Stimulated activated CD8-positive, alpha-beta memory T cell treated with anti-CD3 and anti-CD28 coated beads, Interleukin-4, amount 100 ng/mL, for 4 hours (primary cell): ENCODE results near the gene FAM184B.
"Not testable (repeated sequence)": the region's sequence is repeated elsewhere in the genome, so short reads cannot be mapped to it uniquely, and the experiment has no call there.

Experiments
- DNase-seq, 2 donors: peaks; one replicate each; pipeline ENCODE4 v3.0.0-alpha.2; 2020; ENCODE audit warnings: low read depth in 2 of 2, low spot score in 1 of 2

Gene FAM184B

DNA sequence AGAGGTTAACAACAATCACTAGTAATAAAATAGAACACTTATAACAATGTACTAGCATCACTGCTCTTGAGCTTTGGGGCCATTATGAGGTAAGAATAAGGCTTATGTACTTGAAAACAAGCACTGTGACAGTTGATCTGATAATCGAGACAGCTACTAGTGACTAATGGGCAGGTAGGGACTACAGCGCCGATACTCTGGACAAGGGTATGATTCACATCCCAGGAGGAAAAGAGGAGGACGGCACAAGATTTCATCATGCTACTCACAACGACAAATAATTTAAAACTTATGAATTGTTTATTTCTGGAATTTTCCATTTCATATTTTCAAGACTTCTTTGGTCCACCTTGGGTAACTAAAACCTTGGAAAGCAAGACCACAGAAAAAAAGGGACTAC, 62.3 kb downstream of the FAM184B start:
- no peak for DNase-seq

DNA sequence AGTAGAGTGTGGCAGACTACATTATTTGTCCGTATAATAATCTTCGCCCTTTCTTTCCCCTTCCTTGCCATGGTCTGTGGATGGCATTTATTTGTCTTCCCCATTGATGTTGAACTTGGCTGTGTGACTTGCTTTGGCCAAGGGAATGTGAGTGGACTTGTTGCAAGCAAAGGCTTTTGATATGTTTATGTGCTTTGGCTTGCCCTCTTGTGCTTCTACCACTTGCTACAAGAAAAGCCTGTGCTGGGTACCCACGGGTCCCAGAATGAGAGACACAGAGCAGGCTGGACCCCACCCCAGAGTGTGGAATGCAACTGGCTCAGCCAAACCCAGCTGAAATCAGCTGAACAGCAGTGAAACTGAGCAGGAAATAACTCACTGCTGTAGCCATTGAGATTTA, 63.0 kb downstream of the FAM184B start:
- no peak for DNase-seq

DNA sequence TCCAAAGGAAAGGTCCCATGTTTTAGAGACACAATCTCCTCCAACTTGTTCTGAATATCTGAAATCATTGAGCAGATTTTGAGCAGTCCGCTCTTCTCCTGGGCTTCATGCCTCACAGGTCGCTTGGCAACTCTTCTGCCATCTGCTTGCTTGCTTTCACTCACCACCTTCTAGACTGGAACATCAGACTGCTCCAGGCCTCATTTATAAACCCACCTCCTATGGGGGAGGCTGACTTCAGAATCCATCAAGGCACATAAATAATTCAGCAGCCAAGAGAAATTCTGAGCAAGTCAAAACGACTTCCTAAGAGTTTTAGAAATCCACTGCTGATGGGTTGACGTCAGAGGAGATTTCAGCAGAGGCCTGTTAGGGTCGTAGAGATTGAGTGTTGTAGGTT, 64.1 kb downstream of the FAM184B start:
- DNase-seq = no peak

DNA sequence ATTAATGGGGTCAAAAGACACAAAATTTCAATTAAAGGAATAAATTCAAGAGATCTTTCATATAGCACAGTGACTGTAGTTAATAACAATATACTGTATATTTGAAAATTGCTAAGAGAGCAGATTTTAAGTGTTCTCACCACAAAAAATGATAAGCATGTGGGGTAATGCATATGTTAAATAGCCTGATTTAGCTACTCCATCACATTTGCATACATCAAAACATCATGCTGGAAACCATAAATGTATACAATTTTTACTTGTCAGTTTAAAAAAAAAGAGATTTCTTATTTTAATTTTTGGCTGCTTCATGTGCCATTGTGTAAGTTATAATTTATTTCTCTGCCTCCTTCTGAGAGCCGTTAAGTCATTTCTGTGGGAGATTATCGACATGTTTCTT, 65.9 kb downstream of the FAM184B start:
- DNase-seq = no peak

DNA sequence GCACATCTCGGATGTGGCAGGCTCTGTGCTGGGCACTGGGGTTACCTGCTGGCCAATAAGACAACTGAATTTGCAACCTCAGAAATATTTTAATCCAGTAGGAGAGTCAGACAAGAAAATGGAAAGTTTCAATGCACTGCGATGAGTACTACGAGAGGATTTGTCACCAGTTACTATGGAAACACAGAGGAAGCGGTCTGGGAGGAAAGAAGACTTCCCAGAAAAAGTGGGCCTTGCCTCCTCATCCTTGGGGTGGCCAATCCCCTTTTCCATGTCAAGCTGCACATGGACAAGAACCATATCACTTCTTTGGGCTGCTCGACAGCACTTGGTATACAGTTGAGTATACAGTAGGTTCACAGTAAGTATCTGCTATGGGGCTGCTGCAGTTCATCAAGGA, 67.6 kb downstream of the FAM184B start:
- no peak for DNase-seq

DNA sequence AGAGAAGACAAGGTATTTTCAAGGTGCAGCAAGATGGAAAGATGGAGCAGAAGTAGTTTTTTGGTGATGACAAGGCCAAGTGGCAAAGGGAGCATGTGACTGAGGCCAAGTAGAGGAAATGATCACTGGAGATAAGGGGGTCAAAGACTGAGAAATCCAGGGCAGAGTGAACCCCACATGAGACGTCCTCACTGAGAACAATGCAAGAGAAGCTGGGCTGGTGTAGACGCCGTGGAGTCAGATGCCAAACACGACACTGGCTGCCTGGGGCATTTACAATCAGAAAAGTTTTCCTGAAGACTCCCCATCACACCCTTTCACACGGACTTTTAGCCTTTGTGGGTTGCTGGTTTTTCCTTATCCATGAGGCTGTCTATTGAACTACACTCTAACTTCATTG, 69.3 kb downstream of the FAM184B start:
- no peak for DNase-seq

DNA sequence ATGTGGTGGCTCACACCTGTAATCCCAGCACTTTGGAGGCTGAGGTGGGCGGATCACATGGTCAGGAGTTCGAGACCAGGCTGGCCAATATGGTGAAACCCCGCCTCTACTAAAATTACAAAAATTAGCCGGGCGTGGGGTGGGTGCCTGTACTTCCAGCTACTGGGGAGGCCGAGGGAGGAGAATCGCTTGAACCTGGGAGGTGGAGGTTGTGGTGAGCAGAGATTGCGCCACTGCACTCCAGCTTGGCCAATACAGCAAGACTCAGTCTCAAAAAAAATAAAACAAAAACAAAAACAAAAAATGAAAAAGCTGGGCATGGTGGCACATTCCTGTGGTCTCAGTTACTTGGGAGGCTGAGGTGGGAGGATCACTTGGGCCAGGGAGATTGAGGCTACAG, 70.2 kb downstream of the FAM184B start:
- DNase-seq = not testable (repeated sequence)

DNA sequence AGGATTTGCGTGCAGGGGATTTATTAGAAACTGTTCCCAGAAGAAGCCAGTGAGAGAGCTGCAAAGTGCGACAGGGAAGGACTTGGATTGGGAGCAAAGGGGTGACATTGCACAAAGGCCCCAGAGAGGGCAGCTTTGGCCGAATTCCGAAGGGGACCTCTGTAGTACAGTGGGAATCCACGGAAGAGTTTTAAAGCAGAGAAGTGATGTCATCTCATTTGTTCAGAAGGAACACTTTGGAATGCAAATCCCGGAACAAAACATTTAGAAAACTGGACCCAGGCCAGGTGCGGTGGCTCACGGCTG, 71.7 kb downstream of the FAM184B start:
- no peak for DNase-seq

DNA sequence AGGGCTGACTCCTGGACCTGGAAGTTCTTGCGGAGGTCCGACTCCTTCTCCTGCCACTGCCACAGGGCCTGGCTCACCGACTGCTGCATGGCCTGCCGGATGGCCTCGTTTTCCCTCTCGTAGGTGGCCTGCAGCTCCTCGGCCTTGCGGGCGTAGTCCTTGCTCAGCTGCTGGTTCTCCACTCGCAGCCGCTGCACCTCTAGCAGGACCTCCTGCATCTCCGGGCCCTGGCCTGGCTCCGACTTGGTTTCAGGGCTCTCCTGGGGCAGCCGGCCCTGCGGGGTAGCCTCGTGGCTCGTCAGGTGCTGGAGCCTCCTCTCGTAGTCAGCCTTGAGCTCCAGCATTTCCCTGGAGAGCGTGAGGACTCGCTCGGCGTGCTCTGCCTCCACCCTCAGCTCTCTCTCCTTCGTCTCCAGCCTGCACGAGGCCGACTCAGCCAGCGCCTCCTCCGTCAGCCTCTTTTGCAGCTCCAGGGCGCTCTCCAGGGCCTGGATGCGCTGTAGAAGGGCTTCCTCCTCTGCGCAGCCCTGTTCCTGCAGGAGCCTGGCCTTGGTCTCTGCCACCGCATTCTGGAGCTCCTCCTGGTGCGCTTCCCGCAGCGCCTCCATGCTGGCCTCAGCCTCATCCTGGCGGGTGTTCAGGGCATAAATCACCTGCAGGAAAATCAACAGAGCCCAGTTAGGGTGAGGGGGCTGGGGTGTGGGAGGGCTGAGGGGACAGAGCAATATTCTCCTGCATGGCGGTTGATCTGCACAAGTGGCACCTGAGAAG, 72.2 kb downstream of the FAM184B start:
- no peak for DNase-seq

DNA sequence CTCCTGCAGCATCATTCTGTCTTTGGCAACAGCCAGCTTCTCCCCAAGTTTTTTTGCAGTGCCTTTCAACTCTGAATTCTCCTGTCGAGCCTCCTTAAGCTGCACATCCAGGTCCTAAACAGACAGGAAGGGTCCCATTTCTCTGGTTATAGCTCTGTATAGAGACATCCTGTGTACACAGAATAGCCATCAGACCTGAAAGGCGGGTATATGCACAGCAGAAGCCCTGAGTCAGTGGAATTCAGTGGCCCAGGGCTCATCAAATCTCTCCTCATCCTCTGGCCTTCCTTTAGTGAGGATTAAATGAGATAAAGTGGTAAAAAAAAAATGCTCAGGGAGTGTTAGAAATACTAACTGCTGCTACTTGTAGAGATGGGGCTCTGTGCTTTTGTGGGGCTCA, 73.8 kb downstream of the FAM184B start:
- DNase-seq = no peak

DNA sequence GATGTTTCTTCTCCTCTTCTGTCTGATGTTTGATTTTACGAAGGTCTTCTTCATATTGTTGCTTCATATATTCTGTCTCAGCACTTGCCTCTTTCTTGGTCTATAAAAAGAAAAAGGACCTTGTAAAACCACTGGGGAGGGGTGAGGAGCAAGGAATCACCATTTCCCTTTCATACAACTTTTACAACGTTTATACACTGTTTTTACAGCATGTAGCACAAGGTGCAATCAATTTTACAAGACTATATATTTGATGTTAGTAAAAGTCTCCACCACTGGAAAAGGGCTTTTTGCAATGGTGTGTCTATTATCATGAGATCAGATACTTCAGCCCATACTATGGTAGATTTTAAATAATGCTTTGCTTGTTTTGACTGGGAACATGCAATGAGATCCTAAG, 76.3 kb downstream of the FAM184B start:
- DNase-seq = no peak

DNA sequence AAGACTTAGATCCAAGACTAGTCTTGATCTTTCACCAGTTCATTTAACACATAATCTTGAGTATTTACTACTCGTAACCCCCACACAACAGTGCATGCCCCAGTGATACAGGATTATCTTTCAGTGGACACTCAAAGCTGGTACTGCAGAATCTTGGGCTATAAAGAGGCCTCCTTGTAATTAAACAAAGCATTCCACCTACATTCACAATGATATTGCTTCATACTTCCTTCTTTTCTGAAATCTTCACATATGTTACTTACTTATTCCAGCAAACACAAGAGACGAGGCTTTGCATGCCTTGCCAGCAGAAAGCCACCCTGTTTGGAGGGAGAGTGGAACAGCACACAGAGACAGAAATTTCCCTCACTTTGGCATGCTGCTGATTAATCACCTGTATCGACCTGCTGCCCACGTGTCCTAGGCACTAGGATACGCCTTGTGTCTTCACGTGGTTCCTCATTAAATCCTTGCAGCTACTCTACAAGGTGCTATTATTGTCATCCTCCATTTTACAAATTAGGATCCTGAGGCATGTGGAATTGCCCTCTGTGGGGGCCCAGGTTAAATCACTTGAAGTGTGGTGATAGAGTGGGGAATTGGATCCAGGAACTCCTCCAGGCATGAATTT, 77.3 kb downstream of the FAM184B start:
- DNase-seq = no peak

DNA sequence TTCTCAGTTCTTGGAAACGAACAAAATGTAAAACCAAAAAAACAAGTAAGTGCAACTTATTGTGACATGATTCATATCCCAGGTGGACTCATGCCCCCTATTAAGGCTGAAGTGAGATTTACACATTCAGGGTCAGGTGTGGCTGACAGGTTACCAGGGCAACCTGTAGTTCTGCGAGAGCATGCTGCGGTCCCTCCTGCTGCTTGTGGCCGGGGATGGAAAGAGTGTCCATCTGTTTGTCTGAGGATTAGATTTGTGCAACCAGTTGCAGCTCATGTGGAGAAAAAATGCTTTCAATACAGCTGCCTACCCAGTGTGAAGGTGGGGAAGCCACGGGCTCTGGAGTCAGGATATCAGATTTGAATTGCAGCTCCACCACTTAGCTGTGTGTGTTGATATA, 78.8 kb downstream of the FAM184B start:
- DNase-seq = no peak

DNA sequence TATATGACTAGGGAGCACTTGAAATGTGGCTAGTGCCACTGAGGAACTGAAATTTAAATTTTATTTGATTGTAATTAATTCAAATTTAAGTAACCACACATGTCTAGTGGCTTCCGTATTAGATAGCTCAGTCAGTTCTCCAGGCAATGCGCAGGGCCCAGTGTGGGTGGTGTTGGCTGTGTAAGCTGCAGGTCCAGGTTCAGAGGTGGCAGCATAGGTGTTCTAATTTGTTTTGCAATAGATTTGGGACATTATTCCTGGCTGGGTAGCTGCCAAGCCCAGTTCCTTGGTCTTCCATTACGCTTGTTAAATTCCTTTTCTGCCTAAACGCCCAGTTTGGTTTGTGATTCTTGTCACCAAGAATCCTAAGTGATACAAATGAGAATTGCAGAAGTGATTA, 79.5 kb downstream of the FAM184B start:
- no peak for DNase-seq

DNA sequence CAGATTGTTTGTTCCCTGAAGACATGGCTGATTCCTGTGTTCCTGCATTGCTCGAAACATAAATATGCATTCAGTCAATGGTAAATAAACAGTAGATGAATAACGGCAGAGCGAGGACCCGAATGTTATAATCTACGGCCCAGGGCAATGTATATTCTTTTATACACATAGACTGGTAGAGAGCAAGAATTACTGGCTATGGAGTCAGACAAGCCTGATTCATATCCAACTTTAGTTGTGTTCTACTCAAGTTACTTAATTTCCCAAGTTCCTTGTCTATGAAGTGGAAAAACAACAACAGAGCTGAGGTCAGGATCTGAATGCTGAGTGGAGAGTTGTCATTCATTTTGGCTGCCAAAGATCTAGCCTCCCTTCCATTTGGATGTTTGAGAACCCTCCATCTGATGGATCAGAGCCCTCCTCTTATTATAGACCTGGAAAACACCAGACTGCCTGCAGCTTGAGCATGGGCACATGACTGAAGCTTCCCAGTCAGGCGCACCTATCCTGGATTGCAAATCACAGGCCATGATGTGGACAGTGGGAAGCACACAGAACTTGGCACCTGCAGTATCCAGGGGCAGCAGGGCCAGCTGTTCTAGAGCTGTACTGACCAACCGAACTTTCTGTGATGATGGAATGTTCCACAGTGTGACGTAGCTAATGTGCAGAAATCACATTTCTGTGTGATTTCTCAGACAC, 80.1 kb downstream of the FAM184B start:
- no peak for DNase-seq

DNA sequence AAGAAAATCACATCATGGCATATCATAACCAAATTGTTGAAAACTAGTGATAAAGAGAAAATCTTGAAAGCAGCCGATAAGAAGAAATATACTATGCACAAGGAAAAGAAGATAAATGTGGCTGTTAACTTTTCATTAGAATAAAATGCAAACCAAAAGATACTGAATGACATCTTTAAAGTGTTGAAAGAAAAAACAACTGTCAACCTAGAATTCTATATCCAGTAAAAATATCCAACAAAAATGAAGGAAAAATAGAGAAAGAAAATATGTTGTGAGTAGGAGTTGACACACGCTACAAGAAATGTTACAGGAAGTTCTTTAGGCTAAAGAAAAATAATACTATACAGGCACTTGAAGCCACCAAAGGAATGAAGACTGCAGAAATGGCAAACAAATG, 82.0 kb downstream of the FAM184B start:
- no peak for DNase-seq

DNA sequence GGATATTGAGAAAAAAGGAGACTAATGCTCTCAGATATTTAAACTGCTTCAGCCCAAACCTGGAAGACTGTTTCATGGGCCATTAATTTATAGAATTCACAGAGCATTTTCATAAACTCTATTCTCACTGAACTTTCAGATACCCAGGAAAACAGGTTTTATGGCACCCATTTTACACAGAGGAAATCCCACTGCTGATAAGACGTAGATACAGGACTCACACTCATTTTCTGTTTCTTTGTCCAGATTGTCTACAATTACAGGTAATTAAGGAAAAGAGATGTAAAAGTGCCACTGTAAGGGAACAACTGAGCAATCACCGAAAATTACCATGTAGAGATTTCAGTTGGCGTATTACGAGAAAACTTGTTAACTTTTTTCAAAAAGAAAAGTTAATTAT, 83.3 kb downstream of the FAM184B start:
- DNase-seq = no peak

DNA sequence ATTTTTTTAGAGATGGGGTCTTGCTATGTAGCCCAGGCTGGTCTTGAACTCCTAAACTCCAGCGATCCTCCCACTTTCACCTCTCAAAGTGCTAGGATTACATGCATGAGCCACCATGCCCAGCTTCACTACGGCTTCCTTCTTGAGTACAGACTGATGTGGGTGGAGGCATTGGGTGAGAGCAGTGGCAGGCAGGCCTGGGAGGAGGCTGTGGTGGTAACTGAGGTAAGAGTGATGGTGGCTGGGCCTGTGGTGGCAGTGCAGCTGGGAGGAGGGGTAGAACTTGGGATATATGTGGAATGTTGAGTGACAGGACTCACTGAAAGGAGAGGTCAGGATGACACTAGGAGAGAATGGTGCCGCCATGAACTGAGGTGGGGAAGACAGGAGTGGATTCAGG, 86.1 kb downstream of the FAM184B start:
- no peak for DNase-seq

DNA sequence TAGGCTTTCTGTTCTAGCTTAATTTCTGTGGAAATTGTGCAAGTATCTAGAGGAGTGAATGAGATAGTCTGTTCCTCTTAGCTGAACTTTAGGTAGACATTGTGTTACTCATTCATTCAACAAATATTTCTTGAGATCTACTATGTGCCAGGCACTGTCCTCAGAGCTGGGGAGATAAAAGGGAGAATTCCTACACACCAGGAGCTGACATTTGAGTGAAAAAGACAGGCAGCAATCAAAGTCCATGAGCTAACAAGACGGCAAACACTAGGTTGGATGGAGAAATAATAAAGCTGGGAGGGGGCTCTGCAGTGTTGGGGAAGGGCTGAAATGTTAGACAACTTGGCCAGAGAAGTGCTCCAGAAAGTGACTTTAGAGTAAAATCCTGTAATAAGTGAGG, 86.9 kb downstream of the FAM184B start:
- no peak for DNase-seq

DNA sequence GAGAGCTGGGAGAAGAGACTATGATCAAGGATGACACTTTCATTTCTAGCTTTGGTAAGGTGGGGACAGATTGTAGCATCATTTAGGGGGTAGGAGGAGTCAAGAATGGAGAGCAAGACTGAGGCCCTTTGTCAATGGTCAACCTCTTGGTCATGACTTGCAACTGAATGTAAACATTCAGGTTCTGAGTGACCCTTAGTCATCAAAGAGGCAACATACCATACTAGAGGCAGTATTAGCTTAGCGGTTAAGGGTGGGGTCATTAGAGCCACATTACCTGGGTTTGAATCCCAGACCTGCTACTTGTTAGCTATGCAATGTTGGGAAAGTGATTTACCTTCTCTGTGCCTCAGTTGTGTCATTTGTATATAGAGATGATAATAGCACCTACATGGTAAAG, 90.5 kb downstream of the FAM184B start:
- DNase-seq = no peak

DNA sequence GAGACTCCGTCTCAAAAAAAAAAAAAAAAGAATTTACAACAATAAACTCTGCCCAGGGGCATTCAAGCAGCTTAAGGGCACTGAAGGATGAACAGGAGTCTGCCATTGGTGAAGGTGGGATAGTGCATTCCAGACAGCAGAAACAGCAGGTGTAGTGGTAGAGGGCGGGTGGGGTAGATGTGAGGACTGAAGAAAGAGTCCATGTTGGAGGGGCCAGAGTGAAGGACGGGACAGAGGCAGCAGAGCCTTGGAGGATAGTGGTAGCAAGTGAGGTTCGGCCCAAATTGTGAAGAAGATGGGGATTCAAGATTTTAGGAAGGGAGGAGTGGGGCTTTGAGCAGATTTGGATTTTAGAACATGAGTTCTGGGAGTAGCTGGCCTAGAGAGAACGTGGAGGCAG, 91.3 kb downstream of the FAM184B start:
- no peak for DNase-seq

DNA sequence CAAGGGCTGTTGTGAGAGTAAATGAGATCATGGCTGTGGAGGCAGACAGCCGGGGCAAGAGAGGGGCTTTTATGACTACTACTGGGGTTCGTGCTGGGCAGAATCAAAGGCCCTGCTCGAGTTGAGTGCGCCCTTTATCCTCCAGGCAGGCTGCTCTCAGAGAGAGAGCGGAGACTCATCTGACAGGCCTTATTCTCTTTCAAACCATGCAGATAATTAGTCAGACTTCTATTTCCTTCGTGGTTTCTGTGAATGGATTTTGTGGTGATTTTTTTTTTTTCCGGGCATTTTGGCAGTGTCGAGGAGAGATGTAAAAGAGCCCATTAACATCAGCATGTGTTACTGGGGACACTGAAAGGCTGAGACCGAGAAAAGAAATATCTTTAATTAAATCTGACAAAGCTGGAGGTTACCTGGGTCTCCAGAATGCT, 93.4 kb downstream of the FAM184B start:
- no peak for DNase-seq
